Right cardiac atrium (tissue), 5 donors: Measurements from ENCODE around the gene IGSF3. TPM values are rescaled to one million over a fixed set of nuclear protein-coding genes. Genes with fewer than 3 reads are reported as not detected.
A peak's percentile ranks its signal among the peaks of the same experiment; 100 is the strongest.
"Not testable (repeated sequence)": the region's sequence is repeated elsewhere in the genome, so short reads cannot be mapped to it uniquely, and the experiment has no call there.

Experiments
- ATAC-seq, 2 donors: fragments of 200-7000 bp; cut with Tn5 transposase; one replicate each; pipeline versions ENCODE4 v1.8.0 to v1.9.1; 2020; ENCODE audit warnings: moderate library complexity in 2 of 2, mild to moderate bottlenecking in 1 of 2
- DNase-seq, 3 donors: peaks; one replicate each; pipeline ENCODE4 v3.0.0-alpha.2; 2020
- H3K27ac ChIP-seq: one replicate; pipeline ENCODE4 v1.5.1; 2013; ENCODE audit warnings: mild to moderate bottlenecking, low read length, control low read depth, moderate library complexity
- H3K27me3 ChIP-seq: one replicate; pipeline ENCODE4 v1.6.1; 2013; ENCODE audit not compliant: control insufficient read depth, insufficient read depth
- H3K4me1 ChIP-seq: one replicate; pipeline ENCODE4 v1.6.1; 2013; ENCODE audit warnings: low read length; ENCODE audit not compliant: control insufficient read depth, insufficient read depth
- H3K4me3 ChIP-seq: one replicate; pipeline ENCODE4 v1.5.1; 2013; ENCODE audit warnings: low read length, control low read depth
- H3K9me3 ChIP-seq: one replicate; pipeline ENCODE4 v1.6.1; 2013; ENCODE audit warnings: low read length; ENCODE audit not compliant: control insufficient read depth
- WGBS: extraction: QIAGEN DNeasy Blood & Tissue Kit; methylation state at CpG from one replicate; pipeline ENCODE4 v1.1.7; 2013; 5-methylcytosine and 5-hydroxymethylcytosine counted together
- intact Hi-C, 4 donors: fragments of 100-400 bp; cut with DNase I; formaldehyde crosslinking; loops; one replicate each; pipeline versions ENCODE4 v1.11.0 to v1.14.0; 2022 to 2023
- polyA plus RNA-seq: library from polyadenylated mRNA; stranded (reverse); fragments of 200-250 nt; gene quantifications from one replicate; pipeline ENCODE4 v1.2.3, GENCODE V29; 2013
- total RNA-seq, 4 donors: library from RNA; stranded (reverse); fragmentation: NEBNext Ultra II Directional; extraction: Animal tissue kit (Norgen Biotek cat#: 25700); gene quantifications; one replicate each; pipeline ENCODE4 v1.2.1, GENCODE V29; 2021
- donor health status: healthy with polysubstance abuse.
- donor health status: DM: no; HTN: yes; CAD: no.
- donor health status: DM: no; HTN: no; CAD: no.
- donor health status: DM: no; HTN: yes; CAD: no; lungs with severe emphysema.
- donor health status: DM: yes; HTN: yes; CAD: no.

Gene IGSF3
- total and polyA plus RNA-seq, 5 donors = 5.0 to 15.5 (median 13.0) TPM

DNA sequence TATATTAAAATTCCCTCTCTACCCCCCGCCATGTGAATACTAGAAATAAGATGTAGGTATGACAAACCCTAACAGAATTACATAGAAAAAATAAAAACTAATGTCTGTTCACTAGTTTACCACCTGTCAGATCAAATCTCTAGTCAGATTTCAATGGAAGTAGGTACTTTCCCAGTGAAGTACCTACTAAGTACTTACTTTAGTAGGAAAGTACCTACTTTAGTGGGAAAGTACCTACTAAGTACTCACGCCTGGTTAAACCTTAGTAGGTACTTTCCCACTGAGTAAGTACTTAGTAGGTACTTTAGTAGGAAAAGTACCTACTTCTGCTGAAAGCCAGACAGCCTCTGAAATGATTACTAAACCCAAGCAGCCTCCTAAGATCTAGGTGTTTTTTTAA, 58.7 kb downstream of the IGSF3 start:
- DNase-seq, ATAC-seq, intact Hi-C loops, H3K4me3 ChIP-seq, H3K27ac ChIP-seq, H3K27me3 ChIP-seq, H3K9me3 ChIP-seq, H3K4me1 ChIP-seq: not testable (repeated sequence)
- WGBS = 91% methylated on average over 2 of the region's 2 CpGs

DNA sequence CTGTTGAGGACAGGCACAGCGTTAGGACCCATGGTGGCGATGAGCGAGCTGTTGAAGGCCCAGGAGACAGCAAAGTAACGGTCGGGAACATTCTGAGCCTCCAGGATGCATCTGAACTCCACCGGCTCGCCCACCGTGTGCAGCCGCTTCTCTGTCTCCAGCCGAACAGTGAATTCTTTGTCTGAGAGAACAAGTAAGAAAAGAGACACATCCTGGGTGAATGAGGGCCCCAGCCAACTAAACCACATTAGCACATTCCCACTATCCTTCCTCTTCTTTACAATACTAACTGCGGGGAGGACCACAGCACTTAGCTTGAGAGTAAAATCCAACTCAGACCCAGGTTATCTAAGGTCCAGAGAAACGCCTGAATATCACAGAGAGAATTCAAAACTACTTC, 59.4 kb downstream of the IGSF3 start:
- H3K27ac ChIP-seq, DNase-seq, H3K4me3 ChIP-seq, intact Hi-C loops, ATAC-seq, H3K27me3 ChIP-seq, H3K4me1 ChIP-seq, H3K9me3 ChIP-seq: not testable (repeated sequence)
- 87% methylated on average over 10 of the region's 12 CpGs for WGBS

DNA sequence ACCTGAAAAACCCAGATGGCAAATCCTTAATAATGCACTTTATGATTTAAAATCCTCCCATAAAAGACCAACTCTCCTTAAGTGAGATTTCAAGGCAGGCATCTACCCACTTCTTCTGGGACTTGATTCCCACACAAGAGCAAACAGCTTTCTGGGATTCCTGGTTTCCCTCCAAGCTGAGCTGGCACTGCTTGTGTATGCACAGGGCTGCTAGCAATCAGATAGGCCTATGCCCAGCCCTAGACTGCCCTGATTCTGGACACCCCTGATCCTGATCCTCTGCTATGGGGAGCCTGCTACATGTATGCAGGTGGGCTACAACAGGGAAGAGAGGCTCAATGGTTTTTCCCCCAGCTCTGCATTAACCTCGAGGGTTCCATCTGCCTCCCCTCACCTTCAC, 60.1 kb downstream of the IGSF3 start:
- H3K27ac ChIP-seq, intact Hi-C loops, H3K27me3 ChIP-seq, DNase-seq, H3K4me1 ChIP-seq, H3K4me3 ChIP-seq, H3K9me3 ChIP-seq: not testable (repeated sequence)
- 90% methylated on average over 1 of the region's 1 CpG for WGBS
- ATAC-seq = peak in 1 of 2 donors; percentile 23

DNA sequence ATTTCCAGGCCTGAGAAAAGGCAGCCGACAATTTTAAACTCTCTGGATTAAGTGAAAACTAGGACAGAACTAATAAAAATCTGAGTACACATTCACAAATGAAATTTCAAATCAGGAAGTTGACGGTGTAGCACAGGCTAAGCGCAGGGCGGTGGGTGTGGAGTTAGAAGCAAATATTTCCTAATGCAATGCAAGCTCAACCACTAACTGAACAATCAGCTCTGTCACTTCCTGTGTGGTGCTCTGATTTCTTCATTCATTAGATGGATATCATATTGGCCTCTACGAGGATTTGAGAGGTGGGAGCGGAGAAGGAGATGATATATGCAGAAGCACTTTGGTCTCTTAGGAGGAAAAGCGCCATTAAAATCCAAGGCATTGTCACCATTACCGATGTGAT, 61.5 kb downstream of the IGSF3 start:
- peak in 1 of 3 donors; percentile 56 for DNase-seq
- intact Hi-C loops, H3K9me3 ChIP-seq, H3K4me1 ChIP-seq, H3K27ac ChIP-seq, H3K27me3 ChIP-seq, H3K4me3 ChIP-seq: not testable (repeated sequence)
- 81% methylated on average over 7 of the region's 8 CpGs for WGBS
- peak; percentile 51 to 53 for ATAC-seq

DNA sequence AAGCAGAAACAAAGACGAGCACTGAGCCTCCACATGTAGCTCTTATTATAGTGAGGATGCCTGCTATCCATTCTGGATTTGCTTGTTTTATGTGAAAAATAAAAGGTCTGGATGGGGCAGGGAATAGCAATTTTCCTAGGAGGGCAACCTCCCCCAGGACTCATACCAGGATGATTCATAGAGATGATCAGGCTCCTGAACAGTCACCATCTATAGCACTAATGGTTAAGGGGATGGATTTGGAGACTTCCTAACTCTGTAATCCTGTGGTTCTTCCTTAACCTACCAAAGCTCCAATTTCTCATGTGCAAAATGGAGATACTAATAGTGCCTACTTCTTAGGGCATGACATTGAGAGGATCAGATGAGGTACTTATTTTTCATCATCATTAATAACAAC, 62.2 kb downstream of the IGSF3 start:
- H3K4me1 ChIP-seq = no peaks in the 10 kb centered on the region
- no peak overlapping the region for H3K27ac ChIP-seq
- no peaks in the 10 kb centered on the region for H3K9me3 ChIP-seq
- intact Hi-C loops = no loop called here
- ATAC-seq (no peak), DNase-seq (no peak)
- no peaks in the 10 kb centered on the region for H3K27me3 ChIP-seq
- no peak overlapping the region for H3K4me3 ChIP-seq
- 89% methylated on average over 1 of the region's 1 CpG for WGBS

DNA sequence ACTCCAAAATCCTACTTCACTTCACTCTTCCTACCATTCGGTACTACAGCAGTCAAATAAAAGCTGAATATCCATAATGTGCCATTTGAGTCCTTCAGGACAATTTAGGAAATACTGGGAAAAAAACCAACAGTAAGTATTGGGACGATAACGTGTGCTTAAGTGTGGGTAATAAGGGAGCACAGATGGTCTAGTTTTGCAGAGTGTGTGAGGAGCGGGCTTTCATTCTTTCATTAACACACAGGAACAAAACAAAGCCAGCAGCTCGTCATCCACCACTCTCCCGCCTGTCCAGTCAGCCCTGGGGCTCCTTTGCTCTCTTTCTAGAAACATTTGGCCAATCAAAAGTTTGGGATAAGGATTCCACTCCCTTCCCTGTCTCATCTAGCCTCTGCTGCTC, 63.1 kb downstream of the IGSF3 start:
- H3K27me3 ChIP-seq, H3K9me3 ChIP-seq, ATAC-seq, H3K4me1 ChIP-seq, intact Hi-C loops, DNase-seq, H3K27ac ChIP-seq, H3K4me3 ChIP-seq: not testable (repeated sequence)
- WGBS = 86% methylated on average over 6 of the region's 6 CpGs

DNA sequence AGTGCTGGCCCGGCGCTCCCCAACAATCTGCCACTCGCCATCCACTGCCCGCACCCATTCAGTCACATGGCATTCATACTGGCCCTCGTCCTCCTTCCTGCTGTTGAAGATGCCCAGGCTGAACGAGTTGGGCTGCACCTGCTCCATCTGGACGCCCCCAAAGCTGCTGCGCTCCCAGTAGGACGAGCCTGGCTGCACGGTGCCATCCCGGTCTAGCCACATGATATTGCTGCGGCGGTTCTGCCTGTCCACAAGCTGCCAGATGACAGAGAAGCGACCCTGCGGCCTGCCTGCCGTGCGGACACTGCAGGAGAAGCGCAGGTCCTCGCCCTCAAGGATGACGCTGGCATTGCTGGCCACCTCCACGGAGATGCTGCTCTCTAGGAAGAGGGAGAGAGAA, 63.9 kb downstream of the IGSF3 start:
- H3K4me3 ChIP-seq, H3K9me3 ChIP-seq, H3K4me1 ChIP-seq, H3K27ac ChIP-seq, intact Hi-C loops, DNase-seq, ATAC-seq, H3K27me3 ChIP-seq: not testable (repeated sequence)
- WGBS = 93% methylated on average over 21 of the region's 21 CpGs

DNA sequence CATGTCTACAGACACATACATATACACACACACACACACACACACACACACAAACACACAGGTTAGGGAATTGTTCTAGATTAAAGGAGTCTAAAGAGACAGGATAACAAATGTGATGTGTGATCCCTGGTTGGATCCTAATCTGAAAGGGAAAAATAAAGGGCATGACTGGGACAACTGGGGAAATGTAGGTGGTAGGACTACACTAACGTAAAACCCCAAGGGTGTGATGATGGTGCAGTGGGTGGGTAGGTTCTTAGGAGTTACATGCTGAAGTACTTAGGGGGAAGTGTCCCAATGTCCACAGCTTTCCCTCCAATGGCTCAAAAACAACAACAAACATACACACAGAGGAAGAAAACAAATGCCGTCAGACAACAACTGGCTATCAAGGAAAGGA, 68.2 kb downstream of the IGSF3 start:
- intact Hi-C loops, H3K4me3 ChIP-seq, DNase-seq, H3K27me3 ChIP-seq, H3K27ac ChIP-seq, H3K4me1 ChIP-seq, H3K9me3 ChIP-seq, ATAC-seq: not testable (repeated sequence)
- WGBS = 72% methylated on average over 2 of the region's 2 CpGs

DNA sequence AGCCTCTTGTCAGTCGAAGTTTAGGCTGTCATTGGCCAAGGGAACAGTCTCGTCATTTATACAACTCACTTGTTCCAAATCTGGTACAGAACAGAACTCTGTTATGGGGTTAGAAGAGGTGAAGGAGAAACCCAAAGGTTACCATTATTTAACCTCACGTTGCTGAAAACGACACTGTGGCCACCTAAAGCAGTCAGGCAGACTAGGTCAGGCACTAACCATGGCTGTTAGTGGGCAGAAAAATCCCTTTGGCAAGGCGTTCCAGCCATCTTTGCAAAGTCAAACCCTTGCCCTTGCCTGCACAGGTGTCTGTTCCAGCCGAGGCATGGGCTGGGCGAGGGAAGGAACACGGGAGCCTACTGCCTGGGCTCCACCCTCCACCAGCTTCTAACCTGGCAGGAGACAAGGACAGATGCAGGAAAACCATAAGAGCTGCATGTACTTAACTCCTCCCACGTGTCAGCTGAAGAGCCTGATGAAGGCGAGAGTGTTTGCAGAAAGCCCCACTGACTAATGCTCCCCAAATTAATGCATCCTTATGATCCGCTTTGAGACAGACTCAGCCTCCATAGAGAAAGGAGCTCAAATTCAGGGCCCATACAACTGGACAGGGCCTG, 69.0 kb downstream of the IGSF3 start:
- WGBS = 83% methylated on average over 11 of the region's 11 CpGs
- H3K27me3 ChIP-seq, DNase-seq, H3K4me1 ChIP-seq, ATAC-seq, H3K9me3 ChIP-seq, H3K27ac ChIP-seq, H3K4me3 ChIP-seq, intact Hi-C loops: not testable (repeated sequence)

DNA sequence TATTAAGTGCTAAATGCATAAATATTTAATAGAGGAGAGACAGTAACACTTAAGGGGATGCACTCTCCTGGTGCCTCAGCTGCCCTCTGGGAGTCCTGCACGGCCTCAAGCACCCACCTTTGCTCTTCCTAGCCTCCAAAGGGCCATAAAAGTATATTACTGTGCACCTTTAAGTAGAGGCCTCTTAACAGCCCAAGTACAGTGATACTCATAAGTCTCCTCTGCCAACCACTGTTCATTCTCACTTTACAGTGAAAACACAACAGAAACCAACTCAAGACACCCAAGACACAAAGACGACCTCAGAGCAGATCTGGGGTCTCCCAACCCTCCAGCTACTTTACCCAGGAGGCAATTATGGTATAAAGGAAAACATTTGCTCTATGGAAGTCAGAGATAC, 70.1 kb downstream of the IGSF3 start:
- H3K4me3 ChIP-seq, ATAC-seq, DNase-seq, intact Hi-C loops, H3K4me1 ChIP-seq, H3K27me3 ChIP-seq, H3K9me3 ChIP-seq, H3K27ac ChIP-seq: not testable (repeated sequence)
- 78% methylated on average over 2 of the region's 2 CpGs for WGBS

DNA sequence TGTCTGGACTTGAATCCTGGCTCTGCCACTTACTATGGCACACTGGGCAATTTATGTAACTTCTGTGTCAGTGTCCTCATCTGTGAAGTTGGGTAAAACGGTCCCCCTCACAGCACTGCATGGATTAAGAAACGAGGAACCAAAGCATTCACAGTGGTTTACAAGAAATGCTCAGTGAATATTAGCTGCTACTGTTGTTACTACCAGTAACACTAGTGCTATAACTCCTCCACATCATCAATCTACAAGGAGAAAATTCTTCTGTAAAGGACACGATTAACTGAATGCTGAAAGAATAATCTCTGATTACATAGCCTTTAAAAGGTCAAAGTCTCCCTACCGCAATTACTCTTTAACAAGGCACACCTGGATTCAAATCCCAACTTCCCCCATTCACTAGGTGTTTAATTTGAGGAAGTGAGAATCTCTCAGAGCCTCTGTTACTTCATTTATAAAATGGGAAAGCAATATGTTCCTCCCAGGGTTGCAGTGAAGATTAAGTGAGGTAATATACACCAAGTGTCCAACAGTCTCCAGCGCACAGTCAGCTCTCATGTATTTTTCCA, 70.7 kb downstream of the IGSF3 start:
- H3K9me3 ChIP-seq, H3K27ac ChIP-seq, H3K27me3 ChIP-seq, H3K4me1 ChIP-seq, DNase-seq, intact Hi-C loops, H3K4me3 ChIP-seq, ATAC-seq: not testable (repeated sequence)
- 87% methylated on average over 5 of the region's 5 CpGs for WGBS
